ENCODE data around the gene PRTN3. TPM values are rescaled to one million over a fixed set of nuclear protein-coding genes. Genes with fewer than 3 reads are reported as not detected.
A peak's percentile ranks its signal among the peaks of the same experiment; 100 is the strongest.

The PRTN3 gene
- total RNA-seq, 1 donor from 2014 or later = not detected

- peaks cover 22% of the 10 kb centered on the region for H3K4me1 ChIP-seq
- H3K27me3 ChIP-seq (ENCODE audit: low read depth) = peaks cover 9% of the 10 kb centered on the region
- peaks cover 4% of the 10 kb centered on the region for H3K36me3 ChIP-seq
- intact Hi-C loops (cut with DNase I) = no loop called here
- TF ChIP-seq, protein P1, sequence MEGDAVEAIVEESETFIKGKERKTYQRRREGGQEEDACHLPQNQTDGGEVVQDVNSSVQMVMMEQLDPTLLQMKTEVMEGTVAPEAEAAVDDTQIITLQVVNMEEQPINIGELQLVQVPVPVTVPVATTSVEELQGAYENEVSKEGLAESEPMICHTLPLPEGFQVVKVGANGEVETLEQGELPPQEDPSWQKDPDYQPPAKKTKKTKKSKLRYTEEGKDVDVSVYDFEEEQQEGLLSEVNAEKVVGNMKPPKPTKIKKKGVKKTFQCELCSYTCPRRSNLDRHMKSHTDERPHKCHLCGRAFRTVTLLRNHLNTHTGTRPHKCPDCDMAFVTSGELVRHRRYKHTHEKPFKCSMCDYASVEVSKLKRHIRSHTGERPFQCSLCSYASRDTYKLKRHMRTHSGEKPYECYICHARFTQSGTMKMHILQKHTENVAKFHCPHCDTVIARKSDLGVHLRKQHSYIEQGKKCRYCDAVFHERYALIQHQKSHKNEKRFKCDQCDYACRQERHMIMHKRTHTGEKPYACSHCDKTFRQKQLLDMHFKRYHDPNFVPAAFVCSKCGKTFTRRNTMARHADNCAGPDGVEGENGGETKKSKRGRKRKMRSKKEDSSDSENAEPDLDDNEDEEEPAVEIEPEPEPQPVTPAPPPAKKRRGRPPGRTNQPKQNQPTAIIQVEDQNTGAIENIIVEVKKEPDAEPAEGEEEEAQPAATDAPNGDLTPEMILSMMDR (IDR thresholded peaks at IDR 0.05) = no peak
- H3K9me3 ChIP-seq = no peaks in the 10 kb centered on the region
- DNase-seq = peak; percentile 86
- peak; percentile 50 to 56 for ATAC-seq
- H3K4me3 ChIP-seq = peak overlapping the region; percentile 34
- H3K27ac ChIP-seq = no peak overlapping the region
Observed at GRCh38 chr19:862581-863314, 21.9 kb downstream of the PRTN3 start.

DNA sequence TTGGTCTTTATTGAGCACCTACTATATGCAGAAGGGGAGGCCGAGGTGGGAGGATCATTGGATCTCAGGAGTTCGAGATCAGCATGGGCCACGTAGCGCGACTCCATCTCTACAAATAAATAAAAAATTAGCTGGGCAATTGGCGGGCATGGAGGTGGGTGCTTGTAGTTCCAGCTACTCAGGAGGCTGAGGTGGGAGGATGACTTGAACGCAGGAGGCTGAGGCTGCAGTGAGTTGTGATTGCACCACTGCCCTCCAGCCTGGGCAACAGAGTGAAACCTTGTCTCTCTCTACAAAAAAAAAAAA is 22.5 kb downstream of the PRTN3 start:
- no peak for DNase-seq
- Histone ChIP-seq H3K4me3 (peak overlapping the region; percentile 34), H3K36me3 (peaks cover 10% of the 10 kb centered on the region), H3K9me3 (no peaks in the 10 kb centered on the region), H3K4me1 (peaks cover 22% of the 10 kb centered on the region), H3K27ac (peak overlapping the region; percentile 68), H3K27me3 (ENCODE audit: low read depth) (peaks cover 9% of the 10 kb centered on the region)
- intact Hi-C loops (cut with DNase I) = no loop called here
- no peak for ATAC-seq
- TF ChIP-seq, protein P1 (IDR thresholded peaks at IDR 0.05) = no peak

DNA sequence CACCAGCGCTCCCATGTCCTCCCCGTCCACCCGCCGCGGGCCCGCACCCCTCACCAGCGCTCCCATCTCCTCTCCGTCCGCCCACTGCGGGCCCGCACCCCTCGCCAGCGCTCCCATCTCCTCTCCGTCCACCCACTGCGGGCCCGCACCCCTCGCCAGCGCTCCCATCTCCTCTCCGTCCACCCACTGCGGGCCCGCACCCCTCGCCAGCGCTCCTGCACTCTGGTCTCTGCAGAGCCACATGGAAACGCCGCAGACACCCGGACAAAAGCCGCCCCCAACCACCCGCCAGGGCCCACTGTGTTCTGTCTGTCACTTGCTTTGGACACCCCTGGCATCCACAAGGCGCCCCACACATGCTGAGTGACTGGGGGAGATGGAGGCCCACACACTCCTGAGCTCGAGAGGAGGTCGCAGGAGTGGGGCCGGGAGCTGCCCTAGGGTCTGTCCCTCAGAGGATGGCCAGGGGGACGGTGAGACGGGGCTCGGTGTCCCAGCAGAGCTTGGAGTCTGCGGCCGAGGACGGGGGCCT is 26.0 kb downstream of the PRTN3 start:
- ATAC-seq = no peak
- peaks cover 28% of the 10 kb centered on the region for H3K4me1 ChIP-seq
- no peaks in the 10 kb centered on the region for H3K27me3 ChIP-seq (ENCODE audit: low read depth)
- intact Hi-C loops (cut with DNase I) = no loop called here
- no peaks in the 10 kb centered on the region for H3K9me3 ChIP-seq
- H3K27ac ChIP-seq = no peak overlapping the region
- TF ChIP-seq, protein P1 (IDR thresholded peaks at IDR 0.05) = no peak
- no peak overlapping the region for H3K4me3 ChIP-seq
- no peak for DNase-seq
- H3K36me3 ChIP-seq = peaks cover 20% of the 10 kb centered on the region

DNA sequence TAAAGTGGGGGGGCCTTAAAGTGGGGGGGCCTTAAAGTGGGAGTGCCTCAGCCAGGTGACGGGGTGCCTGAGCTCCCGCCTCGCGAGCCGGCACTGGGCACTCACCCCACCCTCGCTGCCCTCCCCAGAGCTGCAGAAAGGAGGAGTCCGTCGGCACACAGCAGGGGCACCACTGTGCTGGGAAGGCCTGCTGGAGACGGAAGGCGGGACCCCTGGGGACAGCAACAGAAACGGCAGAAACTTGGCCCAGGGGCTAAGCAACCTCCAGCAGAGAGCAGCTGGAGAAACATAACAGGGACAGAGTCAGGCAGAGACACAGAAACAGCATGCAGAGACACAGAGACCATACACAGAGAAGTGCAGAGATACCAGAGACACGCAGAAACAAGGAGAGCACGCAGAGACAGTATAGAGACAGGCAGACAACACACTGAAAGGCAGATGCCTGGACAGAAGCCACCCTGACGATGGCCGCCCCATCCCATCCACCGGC is 26.5 kb downstream of the PRTN3 start:
- intact Hi-C loops (cut with DNase I) = no loop called here
- H3K27ac ChIP-seq = no peak overlapping the region
- H3K27me3 ChIP-seq (ENCODE audit: low read depth) = no peaks in the 10 kb centered on the region
- H3K4me1 ChIP-seq = peaks cover 33% of the 10 kb centered on the region
- DNase-seq = no peak
- H3K9me3 ChIP-seq = no peaks in the 10 kb centered on the region
- H3K4me3 ChIP-seq = no peak overlapping the region
- no peak for ATAC-seq
- TF ChIP-seq, protein P1 (IDR thresholded peaks at IDR 0.05) = no peak
- H3K36me3 ChIP-seq = peaks cover 20% of the 10 kb centered on the region

GRCh38 chr19:867855-868457 is 27.2 kb downstream of the PRTN3 start:
- TF ChIP-seq, protein P1 (IDR thresholded peaks at IDR 0.05) = no peak
- DNase-seq = no peak
- H3K27ac ChIP-seq = no peak overlapping the region
- H3K27me3 ChIP-seq (ENCODE audit: low read depth) = no peaks in the 10 kb centered on the region
- H3K4me3 ChIP-seq = no peak overlapping the region
- H3K4me1 ChIP-seq = peaks cover 35% of the 10 kb centered on the region
- H3K36me3 ChIP-seq = peaks cover 20% of the 10 kb centered on the region
- ATAC-seq = no peak
- intact Hi-C loops (cut with DNase I) = no loop called here
- no peaks in the 10 kb centered on the region for H3K9me3 ChIP-seq

All from lower lobe of right lung (tissue), 2 donors.